A549 (cell line): ENCODE results near the gene SLC16A14. TPM values are rescaled to one million over a fixed set of nuclear protein-coding genes. Genes with fewer than 3 reads are reported as not detected.

Experiments used
- ATAC-seq, 2 experiments: fragments of 200-7000 bp in 1 of 2; fragments of >200 bp in 1 of 2; cut with Nextera tagmentation in 1 of 2; cut with Tn5 transposase in 1 of 2; 3 replicates each; pipeline versions ENCODE4 v1.8.0 to v1.9.1; 2018 to 2020; ENCODE audit warnings: mild to moderate bottlenecking in 1 of 2, moderate library complexity in 1 of 2
- CTCF ChIA-PET: fragments of 300-600 bp; sonication (Branson Sonifier 250); formaldehyde crosslinking; extraction: SDS; loops from one replicate; lab custom pipeline; 2021; ENCODE audit warnings: antibody characterized with exemption, inconsistent platforms; lab: Yijun Ruan, JAX
- POLR2A ChIA-PET: fragments of 350-600 bp; formaldehyde crosslinking; extraction: SDS; loops from one replicate; lab custom pipeline; 2021; ENCODE audit warnings: antibody characterized with exemption, inconsistent platforms; lab: Yijun Ruan, JAX
- DNase-seq, 2 experiments: peaks; one replicate each; pipeline versions ENCODE4 v3.0.0 to v3.0.0-alpha.2; 2011 to 2016; ENCODE audit warnings: low read depth in 1 of 2, low spot score in 1 of 2
- FAIRE-seq: peaks from 2 replicates; lab custom pipeline; 2011; peaks lifted over from hg19 to GRCh38; lab: Jason Lieb, UNC
- H3K27ac ChIP-seq, 2 experiments: fragments of >200 bp; sonication (Bioruptor Twin); formaldehyde crosslinking; 3 replicates each; pipeline ENCODE4 v1.5.1; 2016 to 2017
- H3K4me1 ChIP-seq: fragments of >200 bp; sonication (Bioruptor Twin); formaldehyde crosslinking; 3 replicates; pipeline ENCODE4 v1.6.1; 2016
- H3K4me2 ChIP-seq: fragments of >200 bp; sonication (Bioruptor Twin); formaldehyde crosslinking; 3 replicates; pipeline ENCODE4 v1.6.1; 2016
- H3K4me3 ChIP-seq: fragments of >200 bp; sonication (Bioruptor Twin); formaldehyde crosslinking; 3 replicates; pipeline ENCODE4 v1.5.1; 2016
- H3K9me3 ChIP-seq: fragments of >200 bp; sonication (Bioruptor Twin); formaldehyde crosslinking; 3 replicates; pipeline ENCODE4 v1.6.1; 2016
- CBX8 ChIP-seq: fragments of 200-600 bp; sonication (generic); IDR thresholded peaks from 2 replicates; pipeline ENCODE4 v1.6.1; 2016
- FOSB ChIP-seq: fragments of 250-450 bp; sonication (Bioruptor Pico); IDR thresholded peaks from 2 replicates; pipeline ENCODE4 v1.5.0; 2020; ENCODE audit warnings: mild to moderate bottlenecking, moderate library complexity
- FOSL2 ChIP-seq, 2 experiments: fragments of 450-650 bp in 1 of 2; fragments of >200 bp in 1 of 2; sonication (Bioruptor Twin) in 1 of 2; formaldehyde crosslinking; IDR thresholded peaks; 2 replicates each; pipeline versions ENCODE4 v1.5.0 to v1.6.1; 2016 to 2020; ENCODE audit warnings: mild to moderate bottlenecking in 1 of 2, moderate library complexity in 1 of 2
- FOXS1 ChIP-seq: fragments of 250-450 bp; sonication (Bioruptor Pico); IDR thresholded peaks from 2 replicates; pipeline ENCODE4 v1.5.0; 2020; ENCODE audit warnings: mild to moderate bottlenecking, moderate library complexity
- GATA3 ChIP-seq: IDR thresholded peaks from 2 replicates; pipeline ENCODE4 v1.6.1; 2012; ENCODE audit warnings: borderline replicate concordance
- HOXA7 ChIP-seq: fragments of 250-450 bp; sonication (Bioruptor Pico); IDR thresholded peaks from 2 replicates; pipeline ENCODE4 v1.5.0; 2020; ENCODE audit warnings: mild to moderate bottlenecking, moderate library complexity
- HOXB13 ChIP-seq: fragments of 250-450 bp; sonication (Bioruptor Pico); IDR thresholded peaks from 2 replicates; pipeline ENCODE4 v1.5.0; 2020; ENCODE audit warnings: low read depth, mild to moderate bottlenecking, moderate library complexity
- HOXB5 ChIP-seq: fragments of 250-450 bp; sonication (Bioruptor Pico); IDR thresholded peaks from 2 replicates; pipeline ENCODE4 v1.5.0; 2020; ENCODE audit warnings: mild to moderate bottlenecking, moderate library complexity
- KDM5A ChIP-seq: fragments of 200-600 bp; sonication (generic); IDR thresholded peaks from 2 replicates; pipeline ENCODE4 v1.6.1; 2016; ENCODE audit warnings: antibody characterized with exemption, mild to moderate bottlenecking
- MAFK ChIP-seq: fragments of 450-650 bp; IDR thresholded peaks from 2 replicates; pipeline ENCODE4 v1.6.1; 2014; ENCODE audit not compliant: partially characterized antibody
- MAZ ChIP-seq: fragments of 150-350 bp; IDR thresholded peaks from 2 replicates; pipeline ENCODE4 v1.6.1; 2014; ENCODE audit warnings: antibody characterized with exemption, low read depth, low read length, borderline replicate concordance
- MYC ChIP-seq: IDR thresholded peaks from 2 replicates; pipeline ENCODE4 v1.6.1; 2012; ENCODE audit warnings: mild to moderate bottlenecking, inconsistent platforms, low read length, improper control_type of control experiment, borderline replicate concordance
- NFE2L2 ChIP-seq: fragments of 150-350 bp; conservative IDR thresholded peaks from 2 replicates; pipeline ENCODE4 v1.6.1; 2014; ENCODE audit warnings: low read length
- NPAS2 ChIP-seq: fragments of 250-450 bp; sonication (Bioruptor Pico); IDR thresholded peaks from 2 replicates; pipeline ENCODE4 v1.8.0; 2022; ENCODE audit warnings: mild to moderate bottlenecking, moderate library complexity, borderline replicate concordance
- NR3C1 ChIP-seq: fragments of >200 bp; sonication (Bioruptor Twin); formaldehyde crosslinking; IDR thresholded peaks from 3 replicates; pipeline ENCODE4 v1.6.1; 2017
- PHF8 ChIP-seq: fragments of 200-600 bp; sonication (generic); IDR thresholded peaks from 2 replicates; pipeline ENCODE4 v1.6.1; 2016; ENCODE audit warnings: low read depth, mild to moderate bottlenecking, antibody characterized with exemption, moderate library complexity, borderline replicate concordance
- POLR2A ChIP-seq: IDR thresholded peaks from 2 replicates; pipeline ENCODE4 v1.6.1; 2012; ENCODE audit warnings: mild to moderate bottlenecking, low read length
- RAD21 ChIP-seq, 2 experiments: fragments of >200 bp in 1 of 2; sonication (Bioruptor Twin) in 1 of 2; formaldehyde crosslinking in 1 of 2; IDR thresholded peaks in 1 of 2; conservative IDR thresholded peaks in 1 of 2; 2 replicates in 1 of 2; 3 replicates in 1 of 2; pipeline ENCODE4 v1.6.1; 2012 to 2018; ENCODE audit warnings: inconsistent platforms in 1 of 2
- RFX5 ChIP-seq: fragments of 450-650 bp; IDR thresholded peaks from 2 replicates; pipeline ENCODE4 v1.7.1; 2014; ENCODE audit warnings: antibody characterized with exemption, mild to moderate bottlenecking, moderate library complexity
- RNF2 ChIP-seq: fragments of 200-600 bp; sonication (generic); IDR thresholded peaks from 2 replicates; pipeline ENCODE4 v1.6.1; 2016; ENCODE audit warnings: low read depth, mild to moderate bottlenecking, antibody characterized with exemption, moderate library complexity, borderline replicate concordance
- SMC3 ChIP-seq: fragments of >200 bp; sonication (Bioruptor Twin); formaldehyde crosslinking; IDR thresholded peaks from 3 replicates; pipeline ENCODE4 v1.6.1; 2018; ENCODE audit warnings: inconsistent platforms
- TP53 ChIP-seq: fragments of 250-450 bp; sonication (Bioruptor Pico); IDR thresholded peaks from 2 replicates; pipeline ENCODE4 v1.5.0; 2021; ENCODE audit warnings: mild to moderate bottlenecking, moderate library complexity
- ZFP36 ChIP-seq: fragments of 450-650 bp; IDR thresholded peaks from 2 replicates; pipeline ENCODE4 v1.6.1; 2014; ENCODE audit warnings: borderline replicate concordance; ENCODE audit not compliant: partially characterized antibody
- ZNF302 ChIP-seq: fragments of 250-450 bp; sonication (Bioruptor Pico); IDR thresholded peaks from 2 replicates; pipeline ENCODE4 v1.9.0; 2021; ENCODE audit warnings: inconsistent platforms, mild to moderate bottlenecking, moderate library complexity
- ZSCAN20 ChIP-seq: fragments of 250-450 bp; sonication (Bioruptor Pico); IDR thresholded peaks from 2 replicates; pipeline ENCODE4 v1.8.0; 2022; ENCODE audit warnings: mild to moderate bottlenecking, moderate library complexity
- WGBS: methylation state at CpG from one replicate; pipeline ENCODE4 v1.1.6; 2017; ENCODE audit errors: missing lambda C conversion rate; 5-methylcytosine and 5-hydroxymethylcytosine counted together
- polyA plus RNA-seq, 4 experiments: library from polyadenylated mRNA; depleted of rRNA in 3 of 4; stranded (reverse); fragments of >200 nt; fragmentation: RNase III in 1 of 4; extraction: RNeasy Plus Mini Kit Qiagen cat#74134 plus additional on column Dnase treatment in 1 of 4; gene quantifications; 2 replicates in 3 of 4; 3 replicates in 1 of 4; pipeline ENCODE4 v1.2.3, GENCODE V29; 2011 to 2017
- TF ChIP-seq, protein P1 (sequence below): fragments of 200-600 bp; sonication (generic); IDR thresholded peaks from 2 replicates; pipeline ENCODE4 v1.6.1; 2016; ENCODE audit warnings: antibody characterized with exemption, mild to moderate bottlenecking, moderate library complexity
- TF ChIP-seq, protein P2 (sequence below): fragments of >200 bp; sonication (Bioruptor Twin); formaldehyde crosslinking; IDR thresholded peaks from 2 replicates; pipeline ENCODE4 v1.6.1; 2016
- TF ChIP-seq, protein P3 (sequence below): fragments of 150-350 bp; IDR thresholded peaks from 2 replicates; pipeline ENCODE4 v1.6.1; 2014; ENCODE audit warnings: low read depth, mild to moderate bottlenecking, low read length
- TF ChIP-seq, protein P4 (sequence below): IDR thresholded peaks from 2 replicates; pipeline ENCODE4 v1.6.1; 2012; ENCODE audit warnings: low read depth, borderline replicate concordance
- TF ChIP-seq, protein P5 (sequence below): fragments of 450-650 bp; IDR thresholded peaks from 2 replicates; pipeline ENCODE4 v1.6.1; 2014; ENCODE audit warnings: antibody characterized with exemption

Gene SLC16A14
- polyA plus RNA-seq, 2 of the 4 experiments (the other 2 are of a cell fraction): 0.37 to 1.1 TPM

DNA sequence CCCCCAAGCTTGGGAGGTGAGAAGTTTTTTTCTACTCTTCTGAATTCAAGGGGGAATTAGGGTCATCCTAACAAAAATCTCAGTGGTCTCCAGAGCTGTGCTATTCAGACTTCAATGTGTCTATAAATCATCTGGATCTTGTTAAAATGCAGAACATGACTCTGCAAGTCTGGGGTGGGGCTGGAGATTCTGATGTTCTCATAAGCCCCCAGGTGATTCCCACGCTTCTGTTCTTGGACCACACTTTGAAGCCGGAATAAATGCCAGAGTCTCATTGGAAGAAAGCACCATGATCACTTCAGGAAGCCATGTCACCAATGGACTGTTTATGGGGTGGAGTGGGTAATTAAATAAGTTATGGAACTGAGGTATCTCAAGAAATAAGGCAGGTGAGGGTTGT is 22.2 kb upstream of the SLC16A14 start:
- Histone ChIP-seq H3K9me3 (no peaks in the 10 kb centered on the region), H3K4me3 (no peak overlapping the region), H3K4me2 (no peak overlapping the region), H3K4me1 (no peaks in the 10 kb centered on the region), H3K27ac (no peak overlapping the region)
- ATAC-seq (no peak), FAIRE-seq (no peak), DNase-seq (no peak)
- ChIA-PET POLR2A (no interaction called here), CTCF (interaction anchor here (0.9 to 2.1 kb wide), 3 partner anchors 24 to 83 kb away, joined by 3 to 7 read pairs (median 4); no protein-coding TSS in a partner anchor)
- WGBS: 21% methylated on average over 2 of the region's 2 CpGs
- TF ChIP-seq ZFP36: no peak
- no peak for TF ChIP-seq RNF2
- no peak for TF ChIP-seq HOXB13 (CRISPR knock-in tag)
- no peak for TF ChIP-seq NFE2L2
- no peak for TF ChIP-seq SMC3
- TF ChIP-seq TP53 (CRISPR knock-in tag): no peak
- no peak for TF ChIP-seq KDM5A
- TF ChIP-seq POLR2A: no peak
- no peak for TF ChIP-seq FOSB (CRISPR knock-in tag)
- TF ChIP-seq, protein P1, sequence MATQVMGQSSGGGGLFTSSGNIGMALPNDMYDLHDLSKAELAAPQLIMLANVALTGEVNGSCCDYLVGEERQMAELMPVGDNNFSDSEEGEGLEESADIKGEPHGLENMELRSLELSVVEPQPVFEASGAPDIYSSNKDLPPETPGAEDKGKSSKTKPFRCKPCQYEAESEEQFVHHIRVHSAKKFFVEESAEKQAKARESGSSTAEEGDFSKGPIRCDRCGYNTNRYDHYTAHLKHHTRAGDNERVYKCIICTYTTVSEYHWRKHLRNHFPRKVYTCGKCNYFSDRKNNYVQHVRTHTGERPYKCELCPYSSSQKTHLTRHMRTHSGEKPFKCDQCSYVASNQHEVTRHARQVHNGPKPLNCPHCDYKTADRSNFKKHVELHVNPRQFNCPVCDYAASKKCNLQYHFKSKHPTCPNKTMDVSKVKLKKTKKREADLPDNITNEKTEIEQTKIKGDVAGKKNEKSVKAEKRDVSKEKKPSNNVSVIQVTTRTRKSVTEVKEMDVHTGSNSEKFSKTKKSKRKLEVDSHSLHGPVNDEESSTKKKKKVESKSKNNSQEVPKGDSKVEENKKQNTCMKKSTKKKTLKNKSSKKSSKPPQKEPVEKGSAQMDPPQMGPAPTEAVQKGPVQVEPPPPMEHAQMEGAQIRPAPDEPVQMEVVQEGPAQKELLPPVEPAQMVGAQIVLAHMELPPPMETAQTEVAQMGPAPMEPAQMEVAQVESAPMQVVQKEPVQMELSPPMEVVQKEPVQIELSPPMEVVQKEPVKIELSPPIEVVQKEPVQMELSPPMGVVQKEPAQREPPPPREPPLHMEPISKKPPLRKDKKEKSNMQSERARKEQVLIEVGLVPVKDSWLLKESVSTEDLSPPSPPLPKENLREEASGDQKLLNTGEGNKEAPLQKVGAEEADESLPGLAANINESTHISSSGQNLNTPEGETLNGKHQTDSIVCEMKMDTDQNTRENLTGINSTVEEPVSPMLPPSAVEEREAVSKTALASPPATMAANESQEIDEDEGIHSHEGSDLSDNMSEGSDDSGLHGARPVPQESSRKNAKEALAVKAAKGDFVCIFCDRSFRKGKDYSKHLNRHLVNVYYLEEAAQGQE: no peak
- TF ChIP-seq, protein P2, sequence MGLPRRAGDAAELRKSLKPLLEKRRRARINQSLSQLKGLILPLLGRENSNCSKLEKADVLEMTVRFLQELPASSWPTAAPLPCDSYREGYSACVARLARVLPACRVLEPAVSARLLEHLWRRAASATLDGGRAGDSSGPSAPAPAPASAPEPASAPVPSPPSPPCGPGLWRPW: no peak
- no peak for TF ChIP-seq ZSCAN20 (CRISPR knock-in tag)
- no peak for TF ChIP-seq HOXB5
- TF ChIP-seq RFX5: no peak
- TF ChIP-seq ZNF302 (CRISPR knock-in tag): no peak
- TF ChIP-seq, protein P3, sequence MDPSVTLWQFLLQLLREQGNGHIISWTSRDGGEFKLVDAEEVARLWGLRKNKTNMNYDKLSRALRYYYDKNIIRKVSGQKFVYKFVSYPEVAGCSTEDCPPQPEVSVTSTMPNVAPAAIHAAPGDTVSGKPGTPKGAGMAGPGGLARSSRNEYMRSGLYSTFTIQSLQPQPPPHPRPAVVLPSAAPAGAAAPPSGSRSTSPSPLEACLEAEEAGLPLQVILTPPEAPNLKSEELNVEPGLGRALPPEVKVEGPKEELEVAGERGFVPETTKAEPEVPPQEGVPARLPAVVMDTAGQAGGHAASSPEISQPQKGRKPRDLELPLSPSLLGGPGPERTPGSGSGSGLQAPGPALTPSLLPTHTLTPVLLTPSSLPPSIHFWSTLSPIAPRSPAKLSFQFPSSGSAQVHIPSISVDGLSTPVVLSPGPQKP: no peak
- no peak for TF ChIP-seq FOSL2 (IDR thresholded peaks at IDR 0.05)
- no peak for TF ChIP-seq FOSL2 (CRISPR knock-in tag; IDR thresholded peaks at IDR 0.05)
- no peak for TF ChIP-seq HOXA7
- TF ChIP-seq RAD21 (conservative IDR thresholded peaks at IDR 0.05 in 1 of 2, IDR thresholded peaks at IDR 0.05 in 1 of 2): no peak
- TF ChIP-seq MYC: no peak

DNA sequence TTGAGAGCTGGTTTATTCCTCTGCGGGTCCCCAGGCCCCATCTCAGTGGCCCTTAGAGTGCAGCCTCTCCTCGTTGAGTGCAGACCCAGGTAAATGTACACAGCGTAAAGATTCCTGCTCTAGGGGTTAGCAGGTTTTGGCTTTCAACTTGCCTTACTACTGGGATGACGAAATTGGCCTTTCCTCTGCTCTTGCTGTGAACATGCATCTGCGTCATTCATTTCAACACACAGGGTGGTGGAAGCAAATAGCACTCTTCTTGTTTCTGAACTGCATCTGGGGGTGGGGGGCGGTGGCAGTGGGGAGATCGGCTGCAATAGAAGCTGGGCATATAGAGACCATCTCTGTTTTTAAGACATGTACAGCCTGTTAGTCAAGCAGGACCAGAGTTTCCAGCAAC is 16.5 kb upstream of the SLC16A14 start:
- CTCF ChIA-PET: interaction anchor here (1.1 to 3.1 kb wide), 3 partner anchors 9 to 18 kb away, joined by 3 to 10 read pairs (median 4); no protein-coding TSS in a partner anchor
- ATAC-seq: no peak
- no peak for FAIRE-seq
- H3K4me1 ChIP-seq: no peaks in the 10 kb centered on the region
- H3K4me3 ChIP-seq: no peak overlapping the region
- H3K4me2 ChIP-seq: no peak overlapping the region
- 36% methylated on average over 7 of the region's 7 CpGs for WGBS
- no peaks in the 10 kb centered on the region for H3K9me3 ChIP-seq
- H3K27ac ChIP-seq: no peak overlapping the region
- DNase-seq: no peak
- POLR2A ChIA-PET: no interaction called here
- TF ChIP-seq CBX8: no peak
- TF ChIP-seq, protein P4, sequence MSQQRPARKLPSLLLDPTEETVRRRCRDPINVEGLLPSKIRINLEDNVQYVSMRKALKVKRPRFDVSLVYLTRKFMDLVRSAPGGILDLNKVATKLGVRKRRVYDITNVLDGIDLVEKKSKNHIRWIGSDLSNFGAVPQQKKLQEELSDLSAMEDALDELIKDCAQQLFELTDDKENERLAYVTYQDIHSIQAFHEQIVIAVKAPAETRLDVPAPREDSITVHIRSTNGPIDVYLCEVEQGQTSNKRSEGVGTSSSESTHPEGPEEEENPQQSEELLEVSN: no peak
- TF ChIP-seq, protein P5, sequence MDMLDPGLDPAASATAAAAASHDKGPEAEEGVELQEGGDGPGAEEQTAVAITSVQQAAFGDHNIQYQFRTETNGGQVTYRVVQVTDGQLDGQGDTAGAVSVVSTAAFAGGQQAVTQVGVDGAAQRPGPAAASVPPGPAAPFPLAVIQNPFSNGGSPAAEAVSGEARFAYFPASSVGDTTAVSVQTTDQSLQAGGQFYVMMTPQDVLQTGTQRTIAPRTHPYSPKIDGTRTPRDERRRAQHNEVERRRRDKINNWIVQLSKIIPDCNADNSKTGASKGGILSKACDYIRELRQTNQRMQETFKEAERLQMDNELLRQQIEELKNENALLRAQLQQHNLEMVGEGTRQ: no peak
- no peak for TF ChIP-seq FOSL2 (IDR thresholded peaks at IDR 0.05)
- TF ChIP-seq FOSL2 (CRISPR knock-in tag; IDR thresholded peaks at IDR 0.05): no peak
- no peak for TF ChIP-seq MYC
- TF ChIP-seq FOXS1 (CRISPR knock-in tag): no peak
- TF ChIP-seq KDM5A: no peak
- TF ChIP-seq RNF2: no peak
- TF ChIP-seq PHF8: no peak
- no peak for TF ChIP-seq SMC3
- no peak for TF ChIP-seq MAFK
- no peak for TF ChIP-seq NPAS2 (CRISPR knock-in tag)
- no peak for TF ChIP-seq POLR2A
- TF ChIP-seq TP53 (CRISPR knock-in tag): no peak
- no peak for TF ChIP-seq MAZ
- no peak for TF ChIP-seq NR3C1
- TF ChIP-seq GATA3: no peak
- TF ChIP-seq RFX5: no peak
